H1 (cell line): ENCODE results near the gene RALGDS. TPM values are rescaled to one million over a fixed set of nuclear protein-coding genes. Genes with fewer than 3 reads are reported as not detected.
"Not testable (repeated sequence)": the region's sequence is repeated elsewhere in the genome, so short reads cannot be mapped to it uniquely, and the experiment has no call there.

Experiments
- CTCF ChIA-PET: fragments of 300-600 bp; sonication (Branson Sonifier 250); formaldehyde crosslinking; loops from one replicate; lab custom pipeline; 2021; ENCODE audit not compliant: partially characterized antibody; lab: Charles Lee
- POLR2A ChIA-PET: fragments of 300-600 bp; sonication (Branson Sonifier 250); formaldehyde crosslinking; loops from one replicate; lab custom pipeline; 2021; ENCODE audit warnings: inconsistent platforms; ENCODE audit not compliant: partially characterized antibody; lab: Charles Lee
- DNase-seq, 2 experiments: peaks; one replicate each; pipeline versions ENCODE4 v3.0.0 to v3.0.0-alpha.2; 2010 to 2022; ENCODE audit warnings: low spot score in 2 of 2, low read depth in 1 of 2, mixed read lengths in 1 of 2
- FAIRE-seq: peaks from 2 replicates; lab custom pipeline; 2011; peaks lifted over from hg19 to GRCh38; lab: Jason Lieb, UNC
- H2AFZ ChIP-seq: 2 replicates; pipeline ENCODE4 v1.8.1; 2012; ENCODE audit warnings: low read length, inconsistent platforms
- H2AK5ac ChIP-seq: 2 replicates; pipeline ENCODE4 v1.6.1; 2013; ENCODE audit warnings: low read depth, low read length
- H2BK120ac ChIP-seq: replicated peaks from 2 replicates; pipeline ENCODE3; 2013; ENCODE audit warnings: low read depth, low read length, inconsistent platforms
- H2BK12ac ChIP-seq: 2 replicates; pipeline ENCODE4 v1.6.1; 2013; ENCODE audit warnings: low read depth, low read length
- H2BK15ac ChIP-seq: 2 replicates; pipeline ENCODE4 v1.6.1; 2013; ENCODE audit warnings: low read length
- H2BK20ac ChIP-seq: 2 replicates; pipeline ENCODE4 v1.6.1; 2013; ENCODE audit warnings: low read length
- H2BK5ac ChIP-seq: 2 replicates; pipeline ENCODE4 v1.6.1; 2013; ENCODE audit warnings: low read depth, low read length
- H3K14ac ChIP-seq: 2 replicates; pipeline ENCODE4 v1.6.1; 2013; ENCODE audit warnings: inconsistent platforms; ENCODE audit not compliant: insufficient read length
- H3K18ac ChIP-seq: 2 replicates; pipeline ENCODE4 v1.6.1; 2013; ENCODE audit warnings: low read length; ENCODE audit errors: extremely low read depth
- H3K23ac ChIP-seq: 2 replicates; pipeline ENCODE4 v1.6.1; 2013; ENCODE audit warnings: inconsistent platforms; ENCODE audit not compliant: insufficient read length
- H3K23me2 ChIP-seq: 2 replicates; pipeline ENCODE4 v1.6.1; 2013; ENCODE audit warnings: low read depth, low read length
- H3K27ac ChIP-seq: 2 replicates; pipeline ENCODE4 v1.6.1; 2011; ENCODE audit warnings: low read depth, low read length, inconsistent platforms
- H3K27me3 ChIP-seq, 4 experiments: replicated peaks in 1 of 4; 1 replicate in 1 of 4; 2 replicates in 3 of 4; pipeline versions ENCODE4 v1.6.1 to v1.8.1; 2011 to 2013; ENCODE audit warnings: low read length in 3 of 4, mild to moderate bottlenecking in 3 of 4, inconsistent platforms in 2 of 4, mixed read lengths in 2 of 4, moderate library complexity in 1 of 4; ENCODE audit not compliant: control insufficient read depth in 3 of 4, insufficient read depth in 3 of 4; ENCODE audit errors: extremely low read depth in 1 of 4
- H3K36me3 ChIP-seq, 4 experiments: 2 replicates each; pipeline versions ENCODE4 v1.6.1 to v1.8.1; 2011 to 2013; ENCODE audit warnings: mild to moderate bottlenecking in 4 of 4, low read length in 3 of 4, moderate library complexity in 2 of 4, control low read depth in 1 of 4, inconsistent platforms in 1 of 4; ENCODE audit not compliant: insufficient read depth in 4 of 4, control insufficient read depth in 2 of 4
- H3K4ac ChIP-seq: replicated peaks from 2 replicates; pipeline ENCODE3; 2013; ENCODE audit warnings: low read length, low read depth, mixed read lengths, inconsistent platforms; ENCODE audit not compliant: insufficient read length
- H3K4me1 ChIP-seq, 4 experiments: replicated peaks in 1 of 4; 1 replicate in 1 of 4; 2 replicates in 3 of 4; pipeline versions ENCODE4 v1.6.1 to v1.8.1; 2011 to 2013; ENCODE audit warnings: low read length in 3 of 4, inconsistent platforms in 2 of 4, mixed read lengths in 1 of 4; ENCODE audit not compliant: insufficient read depth in 4 of 4, control insufficient read depth in 3 of 4
- H3K4me2 ChIP-seq, 2 experiments: 2 replicates each; pipeline versions ENCODE4 v1.6.1 to v1.8.1; 2011 to 2013; ENCODE audit warnings: low read depth in 2 of 2, low read length in 2 of 2, control low read depth in 1 of 2, inconsistent platforms in 1 of 2, mild to moderate bottlenecking in 1 of 2; ENCODE audit not compliant: insufficient read depth in 1 of 2
- H3K4me3 ChIP-seq, 4 experiments: fragments of 200-600, 300-600 bp in 1 of 4; sonication (generic), shearing (Covaris generic), sonication (Bioruptor Twin) in 1 of 4; 2 replicates each; pipeline versions ENCODE4 v1.5.1 to v1.8.1; 2011 to 2016; ENCODE audit warnings: low read length in 4 of 4, low read depth in 3 of 4, control low read depth in 2 of 4, inconsistent platforms in 2 of 4, mild to moderate bottlenecking in 2 of 4, mixed read lengths in 1 of 4, moderate library complexity in 1 of 4; ENCODE audit not compliant: insufficient read depth in 2 of 4; ENCODE audit errors: extremely low read depth in 1 of 4
- H3K56ac ChIP-seq: replicated peaks from 2 replicates; pipeline ENCODE3; 2013; ENCODE audit warnings: low read depth, mild to moderate bottlenecking, mixed read lengths, low read length, inconsistent platforms; ENCODE audit not compliant: insufficient read length
- H3K79me1 ChIP-seq: 2 replicates; pipeline ENCODE4 v1.6.1; 2013; ENCODE audit warnings: low read depth, low read length, control low read depth
- H3K79me2 ChIP-seq, 2 experiments: 2 replicates each; pipeline versions ENCODE4 v1.6.1 to v1.8.1; 2012 to 2013; ENCODE audit warnings: low read length in 2 of 2, mild to moderate bottlenecking in 2 of 2, inconsistent platforms in 1 of 2; ENCODE audit not compliant: insufficient read depth in 2 of 2, control insufficient read depth in 1 of 2
- H3K9ac ChIP-seq, 4 experiments: replicated peaks in 1 of 4; 1 replicate in 1 of 4; 2 replicates in 3 of 4; pipeline versions ENCODE4 v1.6.1 to v1.8.1; 2011 to 2013; ENCODE audit warnings: low read depth in 3 of 4, low read length in 3 of 4, control low read depth in 2 of 4, mild to moderate bottlenecking in 2 of 4, moderate library complexity in 2 of 4, inconsistent platforms in 1 of 4; ENCODE audit errors: extremely low read depth in 1 of 4
- H3K9me3 ChIP-seq, 2 experiments: 2 replicates each; pipeline versions ENCODE4 v1.6.1 to v1.8.1; 2012 to 2013; ENCODE audit warnings: mild to moderate bottlenecking in 2 of 2, moderate library complexity in 2 of 2, control low read depth in 1 of 2, inconsistent platforms in 1 of 2, low read depth in 1 of 2, low read length in 1 of 2, mixed read lengths in 1 of 2; ENCODE audit not compliant: insufficient read depth in 2 of 2
- H4K20me1 ChIP-seq, 2 experiments: replicated peaks in 1 of 2; 2 replicates each; pipeline versions ENCODE3 to v1.8.1; 2011 to 2013; ENCODE audit warnings: inconsistent platforms in 2 of 2, low read length in 2 of 2, mild to moderate bottlenecking in 1 of 2; ENCODE audit not compliant: insufficient read depth in 2 of 2, control insufficient read depth in 1 of 2
- H4K5ac ChIP-seq: 2 replicates; pipeline ENCODE4 v1.6.1; 2013; ENCODE audit warnings: low read length, low read depth, mixed read lengths, inconsistent platforms; ENCODE audit not compliant: insufficient read length
- H4K8ac ChIP-seq: 2 replicates; pipeline ENCODE4 v1.8.0; 2013; ENCODE audit warnings: mild to moderate bottlenecking, moderate library complexity, low read length, inconsistent platforms; ENCODE audit not compliant: insufficient read depth; ENCODE audit errors: extremely low read depth
- H4K91ac ChIP-seq: replicated peaks from 2 replicates; pipeline ENCODE3; 2013; ENCODE audit warnings: low read length, mixed read lengths, inconsistent platforms; ENCODE audit not compliant: insufficient read length
- WGBS, 2 experiments: shearing (Covaris generic) in 1 of 2; methylation state at CpG; one replicate each; pipeline versions ENCODE4 v1.1.6 to v1.1.7; 2013 to 2015; ENCODE audit warnings: low lambda C conversion rate in 2 of 2, mixed read lengths in 2 of 2, inconsistent platforms in 1 of 2, low coverage in 1 of 2, missing lambda C conversion rate in 1 of 2; ENCODE audit not compliant: insufficient replicate concordance in 2 of 2, insufficient coverage in 1 of 2, insufficient read length in 1 of 2; ENCODE audit errors: extremely low coverage in 1 of 2, missing lambda C conversion rate in 1 of 2; 5-methylcytosine and 5-hydroxymethylcytosine counted together
- polyA plus RNA-seq, 7 experiments: library from polyadenylated mRNA; depleted of rRNA in 3 of 7; stranded (reverse) in 5 of 7; unstranded in 2 of 7; fragments of >200 nt in 5 of 7; fragments of 200-250 nt in 2 of 7; gene quantifications; 1 replicate in 5 of 7; 2 replicates in 1 of 7; 4 replicates in 1 of 7; pipeline versions ENCODE4 v1.2.1 to v1.2.3, GENCODE V29; 2011 to 2013; ENCODE audit warnings: missing spikeins in 2 of 7, mixed read lengths in 2 of 7
- total RNA-seq: library from RNA; stranded (reverse); fragmentation: NEBNext Ultra II Directional; extraction: Animal tissue kit (Norgen Biotek cat#: 25700); gene quantifications from 2 replicates; pipeline ENCODE4 v1.2.1, GENCODE V29; 2021

RALGDS gene
- total and polyA plus RNA-seq, 2 of the 8 experiments (the other 6 are each of a cell fraction or from before 2014, with no cell fraction given), result 14.5 to 25.5 TPM

DNA sequence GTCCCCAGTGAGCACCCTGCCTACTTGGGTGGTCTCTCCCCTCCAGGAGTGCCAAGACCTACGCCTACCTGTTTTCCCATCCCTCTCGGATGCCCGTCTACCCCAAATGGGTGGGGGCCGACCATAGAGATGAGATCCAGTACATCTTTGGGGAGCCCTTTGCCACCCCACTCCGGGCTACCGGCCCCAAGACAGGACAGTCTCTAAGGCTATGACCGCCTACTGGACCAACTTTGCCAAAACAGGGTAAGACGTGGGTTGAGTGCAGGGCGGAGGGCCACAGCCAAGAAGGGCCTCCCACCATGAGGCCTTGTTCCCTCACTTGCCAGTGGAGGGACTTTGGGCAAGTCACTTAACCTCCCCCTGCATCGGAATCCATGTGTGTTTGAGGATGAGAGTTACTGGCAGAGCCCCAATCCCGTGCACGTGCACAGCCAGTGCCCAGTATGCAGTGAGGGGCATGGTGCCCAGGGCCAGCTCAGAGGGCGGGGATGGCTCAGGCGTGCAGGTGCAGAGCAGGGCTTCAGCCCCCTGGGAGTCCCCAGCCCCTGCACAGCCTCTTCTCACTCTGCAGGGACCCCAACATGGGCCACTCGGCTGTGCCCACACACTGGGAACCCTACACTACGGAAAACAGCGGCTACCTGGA lies 34.7 kb downstream of the RALGDS start:
- H3K79me2 ChIP-seq, H2BK5ac ChIP-seq, H2BK120ac ChIP-seq, POLR2A ChIA-PET, H3K14ac ChIP-seq, H4K8ac ChIP-seq, H4K91ac ChIP-seq, H3K4ac ChIP-seq, FAIRE-seq, H4K20me1 ChIP-seq, H3K9ac ChIP-seq, H4K5ac ChIP-seq, H2BK12ac ChIP-seq, H3K23ac ChIP-seq, H3K9me3 ChIP-seq, H3K56ac ChIP-seq, H3K4me2 ChIP-seq, H3K4me3 ChIP-seq, H2BK15ac ChIP-seq, H3K4me1 ChIP-seq, H3K36me3 ChIP-seq, DNase-seq, H3K27ac ChIP-seq, H3K18ac ChIP-seq, H2AFZ ChIP-seq, H2AK5ac ChIP-seq, H3K23me2 ChIP-seq, H2BK20ac ChIP-seq, H3K27me3 ChIP-seq, H3K79me1 ChIP-seq: not testable (repeated sequence)
- CTCF ChIA-PET, result interaction anchor here (1.1 kb wide), 1 partner anchor 61 kb away, joined by 3 read pairs; no protein-coding TSS in a partner anchor
- 81% methylated on average over 13 of the region's 17 CpGs; no CpG with 5 or more reads in 1 of the 2 experiments for WGBS, 2 experiments

GRCh38 chr9:133083688-133084087 lies 37.4 kb downstream of the RALGDS start:
- H4K5ac ChIP-seq, H3K14ac ChIP-seq, H3K27me3 ChIP-seq, H2BK5ac ChIP-seq, H4K20me1 ChIP-seq, H3K18ac ChIP-seq, H2BK12ac ChIP-seq, DNase-seq, H2BK15ac ChIP-seq, H3K36me3 ChIP-seq, H3K79me1 ChIP-seq, H3K4me3 ChIP-seq, H3K4me1 ChIP-seq, H3K27ac ChIP-seq, H3K9me3 ChIP-seq, CTCF ChIA-PET, H4K8ac ChIP-seq, H3K9ac ChIP-seq, FAIRE-seq, H4K91ac ChIP-seq, H3K79me2 ChIP-seq, H2AFZ ChIP-seq, H2AK5ac ChIP-seq, POLR2A ChIA-PET, H3K23ac ChIP-seq, H3K56ac ChIP-seq, H3K4ac ChIP-seq, H2BK20ac ChIP-seq, H3K23me2 ChIP-seq, H3K4me2 ChIP-seq, H2BK120ac ChIP-seq: not testable (repeated sequence)
- 81% methylated on average over 5 of the region's 9 CpGs; no CpG with 5 or more reads in 1 of the 2 experiments for WGBS, 2 experiments
